NCI-H510A treated with DMSO at 0.1 percent for 48 hours (cell line): Measurements from ENCODE around the gene DMRTB1.

Experiments used
- DNase-seq: peaks from one replicate; lab custom pipeline; 2025; lab: John Stamatoyannopoulos, UW

The DMRTB1 gene

DNA sequence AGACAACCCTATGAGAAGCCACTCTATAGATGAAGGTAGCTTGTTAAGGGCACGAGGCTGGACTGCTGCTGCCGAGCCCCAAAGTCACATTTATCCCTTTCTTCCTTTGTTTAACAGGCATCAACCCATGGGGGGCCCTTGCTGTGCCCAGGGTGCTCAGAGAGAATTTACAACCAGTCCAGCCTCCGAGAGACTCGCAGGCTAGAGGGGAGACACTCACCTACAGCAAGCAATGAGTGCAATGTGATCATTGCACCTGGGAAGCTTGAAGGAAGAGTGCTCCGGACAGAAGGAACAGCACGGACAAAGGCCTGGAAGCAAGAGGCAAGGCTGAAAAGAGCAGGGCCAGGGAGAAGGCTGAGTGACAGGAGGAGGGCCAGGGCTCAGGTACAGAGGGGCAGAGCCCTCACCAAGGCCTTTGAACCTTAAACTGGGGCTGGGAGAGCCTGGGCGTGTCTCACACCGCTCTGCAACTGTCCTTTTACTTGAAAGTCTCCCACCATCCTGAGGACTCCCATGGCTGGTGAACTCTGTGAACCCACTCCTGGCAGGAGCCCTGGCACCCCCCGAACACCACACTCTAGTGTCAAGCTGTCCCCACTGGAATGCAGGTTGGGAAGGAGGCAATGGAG, 27.3 kb downstream of the DMRTB1 start:
- no peak for DNase-seq

DNA sequence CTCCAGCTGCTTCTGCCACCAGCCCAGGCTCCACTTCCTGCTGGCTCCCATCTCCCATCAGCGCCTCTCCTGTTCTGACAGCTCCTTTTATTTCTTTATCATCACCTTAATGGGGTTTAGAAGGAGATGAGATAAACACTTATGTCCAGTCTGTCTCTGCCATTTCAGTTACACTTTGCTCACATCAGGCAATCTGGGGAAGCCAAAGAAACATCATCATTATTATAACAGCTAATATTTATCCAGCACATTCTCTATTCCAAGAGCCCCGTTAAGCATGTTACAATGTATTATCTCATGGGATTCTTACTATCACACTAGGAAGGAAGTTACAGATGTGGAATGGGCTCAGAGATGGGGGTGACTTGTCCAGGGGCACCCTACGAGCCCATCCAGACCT, 31.2 kb downstream of the DMRTB1 start:
- no peak for DNase-seq

DNA sequence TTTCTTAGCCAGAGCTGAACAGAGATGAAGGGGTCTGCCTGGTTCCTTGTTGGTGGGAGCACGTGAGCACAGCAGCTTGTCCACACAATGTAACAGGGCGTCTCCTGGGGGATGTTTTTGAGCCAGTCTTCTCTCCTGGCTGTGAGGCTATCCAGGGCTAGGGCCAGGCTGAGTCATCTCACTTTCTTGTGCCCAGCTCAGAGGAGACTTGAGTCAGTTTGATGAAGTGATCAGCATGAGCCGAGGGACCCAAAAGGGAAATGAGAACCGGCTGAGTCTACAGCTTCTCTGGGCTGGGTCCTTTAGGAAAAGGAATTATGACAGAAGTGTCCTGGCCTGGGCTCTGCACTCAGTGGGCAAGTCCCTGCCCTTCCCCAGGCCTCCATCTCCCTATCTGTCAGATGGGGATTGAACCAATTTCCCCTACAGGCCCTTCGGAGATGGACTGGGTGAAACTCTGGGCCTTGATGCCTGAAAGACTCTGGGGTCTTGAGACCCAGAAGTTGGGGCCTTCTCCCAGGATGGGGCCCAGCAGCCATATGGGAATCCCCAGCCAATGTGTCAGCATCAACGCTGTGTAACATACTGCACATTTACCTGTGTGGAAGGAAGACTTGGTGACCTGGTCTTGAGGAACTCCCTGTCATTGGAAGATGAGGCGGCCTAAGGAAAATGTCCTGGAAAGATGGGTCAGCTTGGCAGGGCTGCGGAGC, 36.6 kb downstream of the DMRTB1 start:
- DNase-seq = no peak

DNA sequence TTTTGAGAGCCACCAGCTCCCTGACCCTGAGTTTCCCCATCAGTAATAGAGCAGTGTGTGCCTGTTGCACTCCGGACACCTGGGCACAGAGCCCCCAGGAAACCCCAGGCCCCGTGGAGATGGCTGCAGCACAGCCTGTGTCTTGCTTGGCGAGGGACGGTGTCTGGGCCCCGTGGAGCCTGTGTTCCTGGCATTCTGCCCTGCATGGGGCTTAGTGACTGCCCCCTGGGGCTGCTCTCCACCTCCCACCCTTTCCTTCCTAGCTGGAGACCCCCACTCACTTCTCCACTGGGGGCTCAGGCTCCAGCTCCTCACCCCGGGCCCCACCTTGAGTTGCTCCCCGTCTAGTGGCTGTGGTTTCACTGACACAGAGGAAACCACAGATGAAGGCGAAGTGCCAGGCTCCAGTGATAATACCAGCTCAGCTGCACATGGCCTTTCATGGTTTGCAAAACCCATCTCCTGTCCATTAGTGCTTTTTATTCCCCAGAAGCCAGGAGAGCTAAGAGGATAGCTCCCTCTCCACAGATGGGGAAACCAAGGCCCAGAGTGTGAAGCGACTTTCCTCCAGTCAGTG, 39.4 kb downstream of the DMRTB1 start:
- no peak for DNase-seq

DNA sequence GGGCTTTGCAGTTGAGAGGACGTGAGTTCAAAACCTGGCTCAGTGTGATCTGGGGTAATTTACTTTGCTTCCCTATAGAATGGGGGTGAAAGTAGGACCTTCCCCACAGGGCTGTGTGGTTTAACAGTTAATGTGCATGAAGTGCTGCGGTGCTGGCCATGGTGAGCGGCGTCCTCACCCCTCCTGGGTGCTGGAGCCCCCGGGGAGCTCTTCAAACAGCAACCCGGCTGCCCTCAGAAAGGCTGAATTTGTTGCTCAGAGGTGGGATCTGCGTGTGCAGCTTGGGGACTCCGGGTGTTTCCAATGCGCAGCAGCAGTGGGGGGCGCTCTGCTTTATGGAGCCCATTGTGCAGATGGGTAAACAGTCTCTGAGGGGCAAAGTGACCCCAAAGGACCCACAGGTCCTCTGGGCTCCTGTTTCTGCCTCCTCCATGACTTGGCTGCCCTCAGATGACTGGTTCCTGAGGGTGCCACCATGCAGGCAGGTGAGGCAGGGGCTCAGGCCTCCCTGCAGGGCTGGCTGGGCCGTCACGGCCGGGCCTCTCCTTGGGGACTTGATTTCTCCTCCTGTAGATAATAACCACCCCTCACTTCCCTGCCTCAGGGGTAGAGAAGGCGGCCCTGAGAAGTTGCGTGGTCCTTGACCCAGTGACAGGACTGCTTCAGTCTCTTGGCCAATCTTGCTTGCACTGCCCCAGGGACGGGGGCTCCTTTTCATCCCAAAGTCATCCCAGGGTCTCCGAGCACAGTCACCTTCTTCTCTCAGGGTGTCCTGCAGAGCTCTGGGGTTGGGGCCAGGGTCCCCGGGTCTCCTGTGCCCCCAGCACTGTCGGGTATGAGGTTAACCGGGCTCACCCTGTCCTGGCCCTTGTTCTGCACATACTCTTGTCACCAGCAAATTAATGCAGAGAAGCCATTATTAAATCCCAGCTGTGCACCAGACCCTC, 40.3 kb downstream of the DMRTB1 start:
- DNase-seq = no peak

DNA sequence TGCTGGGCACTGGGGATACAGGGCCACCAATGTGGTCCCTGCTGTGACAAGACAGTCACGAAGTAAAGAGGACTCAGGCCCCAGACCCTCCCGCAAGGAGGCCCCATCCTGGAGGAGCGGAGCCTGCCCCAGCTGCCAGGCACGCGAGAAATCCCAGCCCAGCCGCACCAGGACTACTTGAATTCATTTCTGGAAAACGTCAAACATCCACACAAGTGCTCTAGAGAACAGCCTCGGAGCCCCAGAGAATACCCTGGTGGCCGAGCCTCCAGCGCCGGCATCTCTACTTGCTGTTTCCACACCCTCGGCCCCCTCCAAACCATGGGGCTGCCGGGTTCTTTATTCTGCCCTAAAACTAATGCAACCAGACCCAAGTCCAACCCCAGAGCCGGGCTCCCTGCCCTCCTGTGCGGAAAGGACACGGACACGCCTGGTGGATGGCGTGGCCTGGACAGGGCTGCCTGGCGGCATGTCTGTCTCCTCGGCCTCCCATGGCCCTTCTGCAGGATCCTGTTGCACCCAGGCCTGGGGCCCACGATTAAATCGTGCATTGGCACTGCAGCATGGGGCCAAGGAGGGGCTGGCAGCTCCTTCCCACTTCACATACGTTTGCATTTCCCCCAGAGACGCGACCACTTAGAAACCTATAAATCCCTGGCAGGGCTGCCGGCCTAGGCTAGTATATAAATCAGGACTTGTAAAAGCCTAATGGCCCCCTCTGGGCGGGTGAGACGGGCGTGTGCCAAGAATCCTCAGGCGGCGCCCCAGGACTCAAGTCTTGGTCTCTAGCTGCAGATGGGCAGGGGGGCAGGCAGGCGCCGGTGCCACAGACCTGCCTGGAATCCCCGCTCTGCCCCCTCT, 41.2 kb downstream of the DMRTB1 start:
- no peak for DNase-seq

DNA sequence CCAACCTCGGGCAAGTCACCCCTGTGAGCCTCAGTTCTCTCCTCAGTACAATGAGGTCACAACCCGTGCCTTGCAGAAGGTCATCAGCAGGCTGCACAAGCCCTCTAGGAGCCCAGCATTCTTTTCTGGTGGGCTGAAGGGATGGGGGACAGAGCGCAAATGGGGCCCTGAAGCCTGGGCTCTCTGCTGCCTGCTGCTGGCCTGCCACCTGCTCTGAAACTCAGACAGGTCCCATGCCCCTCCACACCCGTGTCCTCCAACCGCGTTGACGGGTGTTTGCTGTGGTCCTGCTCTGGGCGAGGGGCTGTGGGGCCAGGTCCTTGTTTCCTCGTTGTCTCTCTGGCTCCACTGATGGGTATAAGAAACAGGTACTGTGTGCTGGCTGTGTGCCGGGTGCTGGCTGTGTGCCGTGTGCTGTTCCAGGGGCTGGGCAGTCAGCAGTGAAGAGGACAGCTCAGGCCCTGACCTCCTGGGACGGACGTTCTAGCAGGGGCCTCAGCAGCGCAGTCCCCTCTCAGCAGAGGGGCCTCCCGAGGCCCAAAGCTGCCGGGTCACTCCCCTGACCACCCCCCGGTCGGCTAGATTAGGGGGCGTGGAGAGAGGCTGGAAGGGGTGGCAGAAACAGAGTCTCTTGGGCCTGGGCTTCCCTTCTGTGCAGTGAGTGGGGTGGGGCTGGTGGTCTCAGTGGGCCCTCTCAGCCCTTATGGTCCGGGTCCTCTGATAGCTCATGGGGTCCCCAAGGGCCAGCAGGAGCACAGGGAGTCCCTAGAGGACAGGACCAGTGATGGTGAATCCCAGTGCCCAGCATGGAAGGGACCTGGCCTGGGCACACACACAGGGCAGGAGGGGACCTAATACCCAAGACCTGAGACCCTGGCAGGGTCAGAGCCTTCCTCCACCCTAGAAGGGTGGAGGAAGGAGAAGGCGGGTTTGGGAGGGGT, 42.1 kb downstream of the DMRTB1 start:
- DNase-seq = no peak

DNA sequence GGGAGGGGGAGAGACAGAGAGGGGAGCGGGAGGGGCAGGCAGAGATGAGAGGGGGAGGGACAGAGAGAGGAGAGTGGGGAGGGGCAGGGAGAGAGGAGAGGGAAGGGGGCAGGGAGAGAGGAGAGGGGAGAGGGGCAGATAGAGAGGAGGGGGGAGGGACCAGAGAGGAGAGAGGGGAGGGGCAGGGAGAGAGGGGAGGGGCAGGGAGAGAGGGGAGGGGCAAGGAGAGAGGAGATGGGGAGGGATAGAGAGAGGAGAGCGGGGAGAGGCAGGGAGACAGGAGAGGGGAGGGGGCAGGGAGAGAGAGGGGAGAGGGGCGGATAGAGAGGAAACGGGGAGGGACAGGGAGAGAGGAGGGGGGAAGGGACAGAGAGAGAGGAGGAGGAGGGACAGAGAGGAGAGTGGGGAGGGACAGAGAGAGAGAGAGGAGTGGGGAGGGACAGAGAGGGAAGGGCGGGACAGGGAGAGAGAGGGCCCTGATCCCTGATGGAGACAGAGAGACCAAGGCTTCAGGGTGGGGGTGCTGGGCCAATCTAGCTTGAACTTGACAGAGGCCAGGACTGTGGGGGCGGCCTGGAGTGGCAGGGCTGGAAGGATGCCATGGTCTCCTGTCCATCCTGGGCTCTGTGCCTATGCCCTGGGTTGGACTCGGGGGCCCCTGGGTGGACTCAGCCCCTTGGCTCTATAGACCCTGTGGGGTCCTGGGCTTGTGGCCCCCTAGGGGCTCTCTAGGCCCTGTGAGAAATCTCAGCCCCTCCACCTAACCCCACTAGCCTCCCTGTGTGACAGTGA, 43.6 kb downstream of the DMRTB1 start:
- DNase-seq = peak; percentile 57

DNA sequence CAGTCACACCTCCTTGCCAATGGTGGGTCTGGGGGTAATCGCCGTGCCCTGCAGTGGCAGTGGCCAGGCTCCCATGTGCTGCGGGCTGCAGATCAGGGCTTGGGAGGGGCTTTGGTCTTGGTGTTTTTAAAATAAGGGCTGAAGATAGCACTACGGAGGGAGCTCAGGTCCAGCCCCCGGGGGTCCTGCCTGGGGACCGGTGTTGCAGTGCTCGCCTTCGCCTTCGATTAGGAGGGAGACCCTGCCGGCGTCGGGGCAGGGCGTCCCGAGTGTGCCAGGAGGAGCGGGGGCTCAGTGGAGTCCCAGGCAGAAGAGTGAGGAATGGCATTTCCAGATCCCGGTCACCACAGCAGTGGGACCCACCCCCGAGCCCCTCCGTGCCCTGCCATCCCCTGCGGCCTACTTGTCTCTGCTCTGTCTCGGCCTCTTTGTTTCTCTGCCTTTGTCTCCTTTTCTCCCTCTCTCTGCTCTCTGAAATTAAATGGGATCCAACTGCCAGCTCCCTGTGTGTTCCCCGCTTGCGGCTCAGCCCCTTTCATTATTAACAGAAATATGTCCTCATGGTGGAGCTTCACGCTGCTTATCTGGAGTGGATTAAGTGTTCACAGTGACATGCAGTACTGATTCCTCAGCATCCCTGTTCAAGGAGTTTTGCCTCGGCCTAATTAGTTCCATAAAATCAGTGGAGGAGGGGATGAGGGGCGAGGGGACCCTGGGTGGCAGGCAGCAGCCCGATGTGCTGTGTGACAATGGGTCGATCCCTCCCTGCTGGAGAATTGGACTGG, 44.4 kb downstream of the DMRTB1 start:
- no peak for DNase-seq

DNA sequence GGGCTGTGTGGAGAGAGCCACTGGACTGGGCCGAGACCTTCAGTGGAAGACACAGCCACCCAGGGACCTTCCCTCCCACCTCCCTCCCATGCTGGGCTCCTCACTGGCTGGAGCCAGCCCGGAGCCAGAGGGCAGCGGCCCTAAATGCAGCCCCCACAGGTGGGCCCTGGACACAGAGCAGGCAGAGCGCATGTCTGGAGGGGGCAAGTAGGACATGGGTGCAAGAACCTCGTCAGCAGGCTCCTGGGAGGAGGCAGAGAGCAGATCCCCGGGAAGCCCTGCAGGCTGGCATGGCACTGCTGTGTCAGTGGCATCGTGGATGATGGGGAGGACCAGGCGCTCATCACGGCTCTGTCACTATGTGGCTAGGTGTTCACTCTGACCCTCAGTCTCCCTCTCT, 45.7 kb downstream of the DMRTB1 start:
- DNase-seq = no peak

DNA sequence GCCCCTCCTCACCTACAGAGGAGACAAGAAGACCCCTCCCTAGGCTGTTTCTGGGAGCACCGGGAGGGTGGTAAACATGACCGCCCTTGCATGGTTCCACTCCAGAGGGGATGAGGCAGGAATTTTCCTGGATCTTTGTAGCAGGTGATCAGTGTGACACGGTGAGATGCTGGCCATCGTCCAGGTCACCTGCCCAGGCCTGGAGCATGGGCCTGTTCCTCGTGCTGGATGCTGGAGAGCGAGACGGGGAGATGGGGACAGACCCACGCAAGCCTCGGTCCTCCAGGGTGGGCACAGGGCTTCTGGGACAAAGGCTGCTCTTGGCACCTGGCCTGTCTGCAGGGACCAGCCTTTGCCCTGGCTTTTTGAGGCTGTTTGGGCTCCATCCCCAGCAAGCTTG, 46.2 kb downstream of the DMRTB1 start:
- DNase-seq = no peak

DNA sequence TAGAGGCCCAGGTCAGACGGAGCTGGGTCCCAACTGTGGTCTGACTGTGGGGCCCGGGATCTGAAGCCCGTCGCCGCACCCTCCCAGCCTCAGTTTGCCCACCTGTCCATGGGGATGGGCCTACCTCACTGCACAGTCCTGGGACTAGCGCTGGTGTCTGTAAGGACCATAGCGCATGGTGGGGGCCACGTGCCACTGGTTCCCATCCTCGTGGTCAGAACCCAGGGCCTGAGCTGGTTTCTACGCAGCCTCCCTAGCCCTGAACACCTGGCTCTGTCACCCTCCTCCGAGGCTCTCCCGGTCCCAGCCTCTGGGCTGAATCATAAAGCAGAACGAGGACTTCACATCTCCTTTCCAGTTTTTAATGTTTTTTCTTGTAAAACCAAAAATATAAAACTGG, 46.7 kb downstream of the DMRTB1 start:
- DNase-seq = no peak

DNA sequence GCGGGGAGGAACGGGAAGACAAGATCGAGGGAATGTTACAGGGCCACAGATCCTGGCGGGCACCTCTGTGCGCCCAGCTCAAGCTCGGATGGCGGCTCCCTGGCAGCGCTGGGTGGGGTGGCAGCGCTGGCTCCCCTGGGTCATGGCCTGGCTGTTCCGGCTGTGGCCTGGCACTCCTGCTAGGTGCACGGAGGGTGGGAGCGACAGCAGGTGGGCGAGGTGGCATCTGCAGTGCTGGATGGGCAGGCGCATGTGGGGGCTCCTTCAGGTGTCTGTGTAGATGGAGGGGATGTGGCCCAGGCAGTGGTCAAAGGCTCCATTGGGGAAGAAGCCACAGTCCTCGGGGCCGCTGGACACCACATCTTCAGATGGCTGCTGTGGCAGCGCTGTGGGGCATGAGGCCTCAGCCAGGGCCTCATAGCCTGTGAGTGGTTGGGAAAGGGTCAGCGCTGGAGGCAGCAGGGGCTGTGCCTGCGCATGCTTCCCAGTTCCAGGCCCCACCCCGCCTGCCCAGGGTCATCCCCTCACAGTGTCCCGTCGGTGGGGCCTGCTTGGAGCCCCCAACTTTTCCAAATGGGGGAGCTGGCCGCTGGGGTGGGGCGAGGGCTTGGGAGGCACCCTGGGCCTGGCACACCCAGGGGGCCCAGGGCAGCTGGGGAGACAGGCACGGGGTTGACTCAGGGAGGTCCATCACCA, 47.3 kb downstream of the DMRTB1 start:
- no peak for DNase-seq

DNA sequence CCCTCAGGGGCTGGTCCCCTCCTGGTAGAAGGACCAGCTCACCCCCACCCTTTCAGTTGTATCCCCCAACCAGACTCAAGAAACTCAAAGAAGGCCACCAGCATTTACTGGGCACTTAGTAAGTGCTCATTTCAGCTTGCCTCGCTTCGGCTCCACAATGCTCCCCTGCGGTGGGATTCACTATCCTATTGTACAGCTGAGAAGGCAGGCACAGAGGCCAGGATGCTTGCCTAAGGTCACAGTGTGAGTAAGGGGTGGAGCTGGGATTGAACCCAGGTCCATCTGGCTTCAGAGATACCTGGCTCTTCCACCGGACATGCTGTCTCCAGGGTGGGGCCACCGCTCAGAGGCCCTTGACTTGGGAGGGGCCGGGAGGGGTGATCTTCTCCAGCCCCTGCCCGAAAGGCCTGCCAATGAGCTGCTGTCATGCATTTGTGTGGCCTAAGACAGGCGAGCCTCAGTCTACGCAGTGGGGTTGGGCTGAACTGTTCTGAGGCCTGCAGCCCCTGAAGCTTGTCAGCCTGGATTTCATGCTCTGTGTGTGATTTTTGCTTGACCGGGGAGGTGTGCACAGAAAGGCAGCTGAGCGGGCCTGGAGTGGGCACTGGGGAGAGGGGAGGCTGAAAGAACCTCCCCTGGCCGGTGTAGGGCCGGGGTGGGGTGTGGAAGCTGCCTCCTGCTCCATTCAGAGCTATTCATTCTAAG, 48.1 kb downstream of the DMRTB1 start:
- no peak for DNase-seq

DNA sequence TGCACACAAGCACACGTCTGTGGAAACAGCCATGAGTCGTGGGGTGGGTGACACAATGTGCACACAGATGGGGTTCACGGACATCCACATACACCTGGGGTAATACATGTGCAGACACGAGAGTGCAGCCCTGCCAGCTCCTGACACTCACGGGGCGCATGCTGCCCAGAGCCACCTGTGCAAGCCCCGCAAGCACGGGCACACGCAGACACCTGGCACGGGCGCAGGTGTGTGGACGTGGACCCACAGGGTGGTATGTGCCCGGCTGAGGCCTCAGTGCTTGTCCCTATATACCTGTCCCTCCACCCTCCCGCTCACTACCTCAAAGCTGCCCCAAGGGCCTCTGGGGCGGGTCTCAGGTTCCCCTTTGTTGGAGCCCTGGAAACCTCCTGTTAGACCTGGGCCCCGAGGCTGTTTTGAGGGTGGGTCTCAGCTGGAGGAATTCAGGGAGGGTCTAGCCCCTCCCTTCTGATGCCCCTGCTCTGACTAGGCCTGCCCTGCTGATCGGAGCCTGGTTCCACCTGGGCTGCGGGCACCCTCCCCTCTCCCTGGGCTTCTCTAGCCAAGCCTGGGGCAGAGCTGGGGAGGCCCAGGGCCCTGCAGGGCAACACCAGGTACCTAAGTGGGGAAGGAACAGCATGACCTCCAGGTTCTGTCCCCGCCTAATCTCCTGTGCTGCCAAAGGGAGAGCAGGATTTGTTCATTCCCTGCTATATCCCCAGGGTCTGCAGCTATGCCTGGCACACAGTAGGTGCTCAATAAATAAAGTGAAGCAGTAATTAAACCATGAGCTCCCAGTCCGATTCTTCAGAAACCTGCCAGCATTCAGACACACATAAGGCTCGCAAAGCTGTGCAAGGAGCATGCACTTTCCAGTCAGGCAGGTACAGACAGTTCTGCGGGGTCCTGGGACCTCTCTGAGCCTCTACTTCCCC, 49.1 kb downstream of the DMRTB1 start:
- DNase-seq = no peak

DNA sequence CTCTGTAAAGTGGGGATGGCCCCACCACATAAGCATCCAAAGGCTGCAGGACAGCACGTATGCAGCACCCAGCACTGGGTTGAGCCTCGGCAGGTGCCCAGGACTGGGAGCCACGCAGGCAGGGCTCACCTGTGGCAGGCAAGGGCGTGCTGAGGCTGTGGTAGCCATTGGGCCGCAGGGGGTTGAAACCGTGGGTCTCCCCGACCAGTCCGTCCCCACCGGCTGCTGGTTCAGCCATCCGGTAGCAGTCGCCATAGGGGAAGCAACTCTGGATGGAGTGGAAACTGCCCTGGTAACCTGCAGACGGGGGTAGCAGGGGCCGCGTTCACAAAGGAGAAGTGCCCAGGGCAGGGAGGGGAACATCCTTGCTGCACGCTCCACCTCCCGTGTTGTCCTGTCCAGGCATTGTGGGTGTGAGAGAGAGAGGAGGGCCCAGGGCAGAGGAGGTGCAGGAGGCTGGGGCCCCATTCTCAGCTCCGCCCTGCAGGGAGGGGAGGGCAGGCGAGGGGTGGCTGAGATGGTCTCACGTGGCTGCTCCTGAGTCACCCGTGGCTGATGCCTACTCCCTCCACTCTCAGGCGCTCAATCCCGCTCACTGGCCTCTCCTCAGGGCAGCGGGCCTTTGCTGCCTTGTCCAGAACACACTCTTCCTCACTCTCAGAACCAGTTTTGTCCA, 49.9 kb downstream of the DMRTB1 start:
- DNase-seq = no peak
